Cortex of kidney (tissue), 1 donor: ENCODE data around the gene CTNND2.

Experiments used
- DNase-seq: peaks from one replicate; lab custom pipeline; 2025; lab: John Stamatoyannopoulos, UW

Gene CTNND2

DNA sequence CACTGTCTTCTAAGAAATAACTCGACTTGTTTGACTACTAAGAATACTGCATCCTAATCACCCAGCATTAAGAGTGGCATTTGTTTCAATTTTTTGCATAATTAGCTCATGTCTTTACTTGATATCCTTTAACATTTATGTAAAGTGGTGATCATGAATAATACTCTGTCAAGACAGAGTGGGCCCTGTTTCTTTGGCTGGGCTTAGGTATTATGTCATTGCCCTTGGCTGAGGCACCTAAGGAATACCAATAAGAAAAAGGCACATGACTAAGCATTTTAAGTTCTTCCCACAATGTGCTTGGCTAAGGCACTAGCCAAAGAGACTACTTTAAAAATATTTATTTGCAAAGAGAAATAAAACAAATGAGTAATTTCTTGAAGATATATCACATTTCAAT is 308.1 kb downstream of the CTNND2 start:
- no peak for DNase-seq

DNA sequence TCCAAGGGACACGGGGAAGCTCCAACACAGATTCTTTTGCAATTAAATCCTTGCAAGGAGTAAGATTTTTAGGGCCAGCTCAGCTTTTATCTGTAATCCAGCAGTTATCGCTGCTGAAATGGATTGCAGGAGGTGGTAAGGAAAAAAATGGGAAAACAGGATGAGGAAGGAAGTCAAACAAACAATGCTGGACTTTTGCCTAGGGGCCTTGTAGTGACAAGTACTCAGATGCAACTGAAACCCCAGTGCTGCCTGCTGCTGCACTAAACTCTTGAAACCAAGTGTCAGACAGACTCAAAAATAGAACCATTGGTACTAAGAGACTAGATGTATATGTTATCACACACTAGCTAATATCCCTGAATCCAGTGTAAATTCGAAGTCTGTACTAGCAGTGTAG is 309.2 kb downstream of the CTNND2 start:
- no peak for DNase-seq

DNA sequence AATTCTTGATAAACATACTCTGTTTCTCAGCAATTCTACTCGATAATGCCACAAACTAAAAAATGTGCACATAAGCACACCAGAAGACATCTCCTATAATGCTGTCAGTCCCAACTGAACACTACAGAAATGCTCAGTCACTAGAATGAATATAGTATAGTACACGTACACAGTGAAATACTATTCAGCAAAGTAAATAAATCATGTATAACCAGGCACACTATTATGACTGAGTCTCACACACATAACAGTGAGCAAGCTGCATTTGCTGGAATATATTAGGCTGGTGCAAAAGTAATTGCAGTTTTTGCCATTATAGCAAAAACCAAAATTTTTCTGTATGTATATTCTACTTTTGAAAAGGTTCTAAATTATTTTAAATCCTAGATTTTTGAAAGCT is 310.2 kb downstream of the CTNND2 start:
- no peak for DNase-seq

DNA sequence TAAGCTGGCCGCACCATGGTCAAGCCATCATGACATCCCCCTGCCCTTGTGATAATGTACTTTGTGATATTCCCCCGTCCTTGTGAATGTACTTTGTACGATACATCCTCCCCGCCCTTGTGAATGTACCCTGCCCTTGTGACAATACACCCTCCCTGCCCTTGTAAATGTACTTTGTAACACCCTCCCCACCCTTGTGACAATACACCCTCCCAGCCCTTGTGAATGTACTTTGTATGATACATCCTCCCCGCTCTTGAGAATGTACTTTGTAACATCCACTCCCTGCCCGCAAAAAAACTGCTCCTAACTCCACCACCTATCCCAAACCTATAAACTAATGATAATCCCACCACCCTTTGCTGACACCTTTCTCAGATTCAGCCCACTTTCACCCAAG is 313.8 kb downstream of the CTNND2 start:
- DNase-seq = no peak

DNA sequence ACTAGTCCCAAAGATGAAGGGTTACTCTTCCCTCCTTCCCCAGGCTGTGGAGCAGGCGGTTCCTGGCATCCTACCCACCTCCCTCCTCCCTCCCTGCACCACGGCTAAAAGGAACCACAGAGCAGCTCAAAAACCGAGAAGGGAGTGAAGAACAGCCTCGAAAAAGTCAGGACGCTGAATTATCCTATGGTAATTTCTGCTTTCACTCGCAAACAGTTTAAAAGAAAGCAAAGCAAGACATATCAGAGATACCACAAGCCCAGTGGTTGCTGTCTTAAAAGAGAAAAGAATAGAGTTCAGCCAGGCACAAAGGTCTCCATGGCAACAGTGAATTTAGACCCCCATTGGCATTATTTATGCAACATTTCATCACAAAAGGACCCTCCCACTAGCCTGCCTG is 315.4 kb downstream of the CTNND2 start:
- no peak for DNase-seq

DNA sequence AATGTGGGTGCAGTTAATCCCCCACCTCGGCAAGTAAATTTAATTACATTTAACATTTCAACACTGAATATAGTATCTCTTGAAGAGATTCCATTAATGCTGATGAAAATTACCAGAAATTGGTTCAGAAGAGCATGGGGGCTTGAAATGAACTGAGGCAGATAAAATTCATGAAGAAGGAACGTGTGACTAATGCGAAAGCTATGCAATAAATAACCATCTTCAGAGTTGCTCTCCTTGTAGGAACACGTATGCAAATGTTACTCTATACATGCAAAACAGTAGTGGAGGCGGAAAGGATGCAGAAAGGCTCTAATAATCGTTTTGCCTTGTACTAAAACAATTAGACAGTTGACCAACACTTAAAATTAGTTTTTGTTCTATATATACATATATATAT is 320.2 kb downstream of the CTNND2 start:
- no peak for DNase-seq

DNA sequence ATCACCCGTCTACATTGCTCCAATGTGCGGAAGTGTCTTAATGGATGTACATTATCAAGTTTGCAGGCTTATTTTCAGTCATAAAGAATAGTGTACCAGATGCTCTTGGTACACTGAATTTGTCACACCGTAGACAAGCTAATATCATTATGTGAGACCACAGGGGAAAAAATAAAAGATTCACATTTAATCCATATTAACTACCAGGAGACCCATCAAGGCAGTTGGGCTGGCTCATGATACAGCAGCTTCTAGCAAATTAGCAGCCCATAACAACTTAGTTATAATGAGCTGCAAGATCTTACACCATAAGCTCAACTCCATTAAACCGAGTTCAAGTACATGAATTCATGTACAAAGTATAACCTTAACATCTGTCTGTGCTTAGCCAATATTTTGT is 324.9 kb downstream of the CTNND2 start:
- DNase-seq = no peak

DNA sequence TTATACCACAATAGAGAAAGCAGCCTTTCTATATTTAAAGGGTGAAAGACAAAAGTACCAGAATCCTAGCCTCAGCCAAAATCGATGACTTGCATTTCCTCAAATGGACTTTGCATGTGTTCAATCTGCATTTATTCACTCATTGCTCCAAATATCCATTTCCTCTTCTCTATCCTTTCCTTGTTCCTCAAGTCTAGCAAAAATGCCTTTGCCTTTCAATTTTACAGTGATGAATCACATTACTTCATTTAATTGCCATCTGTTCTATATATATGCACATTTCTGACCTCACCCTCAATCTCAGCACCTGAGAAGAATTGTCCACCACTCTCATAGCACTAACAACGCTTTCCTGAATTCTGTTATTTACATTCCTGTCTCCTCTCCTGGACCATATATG is 329.5 kb downstream of the CTNND2 start:
- no peak for DNase-seq

DNA sequence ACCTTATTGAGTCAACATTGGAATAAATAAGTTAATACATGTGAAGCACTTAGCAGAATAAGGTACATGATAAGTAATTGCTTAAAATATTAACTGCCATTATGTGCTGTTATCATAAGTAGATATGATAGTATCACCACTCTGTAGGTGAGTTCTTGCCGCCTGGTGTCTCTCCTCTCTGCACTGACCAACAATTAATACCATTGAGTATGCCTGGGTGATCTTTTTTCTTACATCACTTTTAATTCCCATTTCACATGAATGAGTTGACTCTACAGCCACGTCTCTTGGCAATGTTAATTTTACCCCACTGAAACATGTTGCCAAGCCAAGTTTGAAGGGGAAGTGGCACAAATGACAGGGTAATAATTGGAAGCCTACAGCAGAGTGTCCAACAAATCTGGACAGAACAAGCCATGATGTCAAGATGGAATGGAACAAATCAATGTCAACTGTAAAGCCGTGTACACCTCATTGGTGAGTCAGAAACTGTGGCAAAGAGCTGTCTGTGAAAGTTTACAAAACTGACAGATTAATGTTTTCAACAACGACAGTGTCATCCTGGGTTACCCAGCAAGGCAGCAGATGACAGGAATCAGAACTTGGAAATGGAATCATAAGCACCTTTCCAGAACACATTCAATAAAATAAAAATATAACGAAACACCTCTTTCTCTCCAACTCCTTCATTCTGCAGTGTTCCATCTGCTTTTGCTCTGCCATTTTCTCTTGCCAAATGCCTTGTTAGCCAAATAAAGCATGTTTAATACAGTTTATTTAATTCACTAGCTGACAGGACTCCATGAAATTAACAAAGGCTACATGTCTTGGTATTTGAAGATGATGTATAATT is 330.9 kb downstream of the CTNND2 start:
- DNase-seq = no peak

DNA sequence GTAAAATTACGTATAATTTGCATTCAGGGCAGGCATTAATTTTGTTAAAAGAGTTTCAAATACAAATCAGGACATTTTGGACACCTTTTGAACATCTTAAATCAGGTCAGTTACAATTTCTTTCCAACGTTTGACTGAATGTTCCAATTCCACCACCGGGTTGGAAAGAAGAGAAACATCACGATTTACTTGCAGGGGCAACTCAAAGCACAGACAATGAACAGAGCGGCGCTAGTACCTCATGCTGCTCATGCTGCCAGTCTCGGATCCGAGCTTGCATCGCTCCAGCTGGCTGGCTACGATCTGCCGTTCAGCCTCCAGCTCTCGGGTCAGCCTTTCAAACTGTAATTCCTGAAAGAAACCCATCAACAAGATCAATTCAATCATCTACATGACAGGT is 339.5 kb downstream of the CTNND2 start:
- no peak for DNase-seq

DNA sequence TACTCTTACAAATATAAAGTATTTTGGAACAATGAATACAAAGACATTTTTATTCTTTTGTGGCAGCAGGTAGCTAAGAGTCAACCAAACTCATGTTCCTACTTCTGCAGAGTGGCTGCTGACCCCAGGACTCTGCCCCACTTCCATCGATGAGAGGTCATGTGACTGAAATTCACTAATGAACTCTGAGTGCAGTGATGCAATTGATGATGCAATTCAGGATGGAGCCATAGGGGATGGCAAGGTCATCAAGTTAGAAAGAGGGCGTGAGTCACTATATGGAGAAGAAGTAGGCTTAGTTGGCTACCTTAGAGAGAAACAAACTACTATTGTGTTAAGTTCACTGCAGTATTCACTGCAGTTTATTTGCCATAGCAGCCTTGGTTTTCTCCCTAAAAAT is 340.4 kb downstream of the CTNND2 start:
- no peak for DNase-seq

DNA sequence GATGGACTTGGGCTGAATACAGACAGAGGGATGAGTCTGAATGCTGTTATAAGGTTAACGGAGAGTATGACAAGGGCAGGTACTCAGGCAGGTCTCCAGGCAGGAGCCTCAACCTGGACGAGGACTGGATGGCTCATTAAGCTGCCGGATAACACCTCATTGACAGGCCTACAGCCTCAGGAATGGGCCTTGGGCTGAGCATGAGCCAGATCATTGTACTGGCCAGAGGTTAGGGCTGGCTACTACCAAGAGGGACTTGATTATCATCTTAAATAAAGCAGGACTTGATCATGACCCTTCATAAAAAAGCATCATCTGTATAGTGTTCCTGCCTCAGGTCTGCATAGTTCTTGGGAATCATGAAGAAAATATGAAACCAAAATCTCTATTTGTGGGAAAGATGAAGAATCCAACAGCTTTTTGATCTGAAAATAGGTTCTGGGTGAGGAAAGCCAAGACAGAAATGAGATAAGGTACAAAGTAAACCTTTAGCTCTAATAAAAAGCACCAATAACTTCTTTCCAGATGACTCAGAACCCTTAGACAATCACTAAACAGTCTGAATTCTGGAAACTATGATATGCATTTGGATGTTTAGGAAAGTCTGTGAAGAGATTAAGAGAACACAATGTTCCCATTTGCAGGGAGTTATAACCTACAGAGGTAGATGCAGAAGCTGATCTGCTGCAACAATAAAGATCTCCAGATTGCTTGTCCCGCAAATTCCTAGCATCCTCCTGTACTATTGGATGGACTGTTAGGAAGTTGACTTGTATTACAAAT is 343.1 kb downstream of the CTNND2 start:
- DNase-seq = no peak

DNA sequence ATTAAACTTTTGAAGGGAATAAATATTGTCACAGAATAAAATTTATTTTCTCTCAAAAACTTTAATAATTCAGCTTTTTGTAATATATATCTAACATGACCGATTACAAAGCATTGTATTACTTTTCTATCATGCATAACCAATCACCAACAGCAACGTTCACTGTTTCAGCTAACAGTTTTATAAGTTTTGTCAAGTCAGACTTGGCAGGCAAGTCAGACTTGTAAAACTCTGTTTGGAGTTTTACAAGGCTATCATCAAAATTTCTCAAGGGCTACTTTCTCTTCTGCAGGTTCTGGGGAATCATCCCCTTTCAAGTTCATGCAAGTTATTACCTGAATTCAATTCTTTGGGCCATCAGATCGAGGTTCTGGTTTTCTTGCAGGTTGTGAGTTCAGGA is 347.2 kb downstream of the CTNND2 start:
- DNase-seq = no peak

DNA sequence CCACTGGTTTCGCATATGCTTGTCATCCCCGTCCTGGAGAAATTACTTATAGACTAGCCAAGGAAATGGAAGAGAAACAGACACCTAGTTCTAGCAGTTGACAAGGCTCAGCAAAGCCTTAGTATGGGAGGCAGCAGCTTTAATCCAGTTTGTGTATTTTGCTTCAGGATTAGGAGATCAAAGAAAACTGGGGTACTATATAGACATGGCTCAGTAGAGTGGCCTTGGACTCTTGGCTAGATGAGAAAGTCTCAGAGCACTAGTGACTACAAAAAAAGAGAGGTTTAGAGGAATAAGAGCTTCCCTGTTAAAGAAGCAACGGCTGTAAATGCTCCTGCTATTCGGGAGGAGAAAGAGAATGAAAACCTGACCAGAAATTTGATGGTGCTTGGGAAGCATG is 349.1 kb downstream of the CTNND2 start:
- DNase-seq = no peak

DNA sequence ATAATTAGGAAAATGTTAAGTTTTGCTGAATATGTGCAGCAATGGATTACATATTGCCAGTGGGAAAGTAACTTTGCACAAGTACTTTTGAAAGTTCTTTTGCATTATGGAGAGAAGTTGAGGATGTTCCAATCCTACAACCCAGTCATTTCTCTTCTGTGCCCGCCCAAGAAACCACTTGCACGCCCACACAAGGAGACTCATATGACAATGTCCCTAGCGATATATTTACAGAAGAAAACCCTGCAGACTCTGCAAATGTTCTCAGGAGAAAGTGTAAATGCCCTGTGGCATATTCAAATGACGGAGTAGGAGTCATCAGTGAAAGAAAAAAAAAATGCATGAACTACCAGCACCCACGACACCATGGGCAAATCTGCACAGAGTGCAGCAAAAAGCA is 356.5 kb downstream of the CTNND2 start:
- no peak for DNase-seq

DNA sequence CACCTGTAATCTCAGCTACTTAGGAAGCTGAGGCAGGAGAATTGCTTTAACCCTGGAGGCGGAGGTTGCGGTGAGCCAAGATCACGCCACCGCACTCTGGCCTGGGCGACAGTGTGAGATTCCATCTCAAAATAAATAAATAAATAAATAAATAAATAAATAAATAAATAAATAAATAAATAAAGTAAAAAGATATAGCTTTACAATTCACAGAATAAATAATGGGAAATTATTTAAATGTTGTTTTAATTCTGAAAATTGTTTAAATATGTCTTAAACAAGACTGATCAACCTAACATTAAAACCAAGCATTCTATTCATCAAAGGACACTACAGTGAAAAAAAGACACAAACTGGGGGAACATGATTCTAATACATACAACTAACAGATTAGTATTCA is 357.1 kb downstream of the CTNND2 start:
- no peak for DNase-seq

DNA sequence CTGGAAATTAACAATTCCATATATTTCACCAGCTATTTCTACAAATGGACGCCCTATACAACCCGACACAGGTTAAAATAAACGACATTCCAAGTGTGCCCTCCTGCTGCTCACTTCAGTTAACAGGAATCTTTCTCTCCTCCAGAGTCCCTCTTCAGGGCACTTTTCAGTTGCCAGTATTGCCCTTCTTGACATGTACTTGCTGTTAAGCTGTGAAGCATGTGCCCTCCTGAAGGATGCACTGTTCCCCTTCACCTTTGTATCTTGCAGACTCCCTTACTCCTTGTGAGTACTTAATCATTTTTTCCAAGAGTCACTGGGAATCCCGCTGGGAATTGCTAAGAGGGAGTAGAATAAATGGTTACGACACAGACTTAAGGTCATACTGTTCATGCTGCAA is 364.1 kb downstream of the CTNND2 start:
- DNase-seq = no peak

DNA sequence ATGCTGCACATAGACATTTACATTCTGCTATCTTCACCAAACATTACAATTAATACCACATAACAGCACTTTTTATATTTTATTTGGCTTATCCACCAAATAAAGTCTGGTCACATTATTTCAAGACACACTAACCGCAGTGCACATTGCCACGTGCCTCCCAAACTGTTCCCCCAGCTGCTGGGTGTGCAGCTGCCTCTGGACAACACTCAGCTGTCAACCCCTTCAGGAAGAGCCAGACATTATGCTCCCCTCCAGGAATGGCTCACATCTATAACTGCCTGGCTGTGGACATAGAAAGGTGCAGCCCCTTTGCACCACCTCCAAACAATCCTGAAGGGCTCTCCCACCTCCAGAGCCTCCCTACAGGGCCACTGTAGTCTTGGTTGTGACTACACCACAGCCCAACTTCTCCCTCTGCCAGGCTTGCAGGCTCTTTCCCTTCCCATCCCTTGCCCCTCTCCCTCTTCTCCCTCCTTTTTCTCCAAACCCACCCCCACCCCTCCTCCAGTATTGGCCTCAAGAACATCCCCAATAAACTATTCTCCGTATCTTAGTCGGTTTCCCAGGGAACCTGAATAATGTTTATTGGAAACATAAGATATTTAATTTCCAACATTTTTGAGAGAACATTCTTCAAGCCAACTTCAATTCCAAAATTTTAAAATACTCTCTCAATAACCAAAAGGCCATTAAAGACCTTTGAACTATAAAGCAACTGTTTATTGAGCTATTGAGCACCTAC is 372.3 kb downstream of the CTNND2 start:
- DNase-seq = no peak

DNA sequence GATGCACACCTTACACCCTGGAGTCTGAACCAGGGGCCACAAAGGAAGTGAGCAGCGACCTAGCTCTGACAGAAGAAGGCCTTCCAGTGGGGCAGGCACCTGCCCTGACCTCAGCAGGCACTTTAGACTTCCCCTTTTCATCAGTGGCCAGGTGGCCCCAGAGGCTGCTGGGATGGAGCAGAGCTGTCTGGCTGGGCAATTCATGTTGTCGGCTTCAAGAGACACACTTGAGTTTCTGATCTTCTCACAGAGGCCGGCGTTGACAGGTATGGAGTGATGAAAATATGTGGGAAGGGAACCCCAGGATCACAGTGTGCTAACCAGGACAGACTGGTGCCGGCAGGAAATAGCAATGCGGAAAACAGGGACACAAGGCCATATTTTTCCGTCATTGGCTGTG is 375.5 kb downstream of the CTNND2 start:
- DNase-seq = no peak

DNA sequence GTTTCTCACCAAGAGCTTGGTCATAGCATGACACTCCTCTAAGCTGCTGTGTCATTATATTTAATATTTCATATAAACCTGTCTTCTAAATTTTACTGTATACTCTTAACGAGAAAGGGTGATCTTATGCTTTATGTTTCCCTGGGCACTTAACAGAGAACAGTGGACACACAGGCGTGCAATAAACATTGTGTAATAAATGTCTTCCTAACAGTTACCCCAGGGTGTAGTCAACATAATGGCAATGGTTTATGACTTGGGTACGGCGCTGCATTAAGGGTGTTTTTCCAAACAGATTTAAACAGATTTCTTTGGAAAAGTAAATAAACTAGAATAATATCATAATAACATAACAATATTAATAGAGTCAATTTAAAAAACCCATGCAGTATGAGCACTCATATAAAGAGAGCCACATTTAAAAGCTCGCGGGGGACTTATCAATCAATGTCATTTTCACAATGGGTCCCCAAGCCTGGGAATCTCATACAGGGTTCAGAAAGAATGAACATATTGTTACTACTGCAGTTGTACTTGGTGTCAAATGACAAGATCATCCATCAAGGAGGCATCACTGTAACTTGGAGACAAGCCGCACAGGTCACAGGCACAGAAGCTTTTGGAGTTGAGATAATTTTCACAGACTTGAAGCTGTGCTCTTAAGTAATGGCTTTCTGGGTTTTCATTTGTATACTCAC is 376.4 kb downstream of the CTNND2 start:
- no peak for DNase-seq

DNA sequence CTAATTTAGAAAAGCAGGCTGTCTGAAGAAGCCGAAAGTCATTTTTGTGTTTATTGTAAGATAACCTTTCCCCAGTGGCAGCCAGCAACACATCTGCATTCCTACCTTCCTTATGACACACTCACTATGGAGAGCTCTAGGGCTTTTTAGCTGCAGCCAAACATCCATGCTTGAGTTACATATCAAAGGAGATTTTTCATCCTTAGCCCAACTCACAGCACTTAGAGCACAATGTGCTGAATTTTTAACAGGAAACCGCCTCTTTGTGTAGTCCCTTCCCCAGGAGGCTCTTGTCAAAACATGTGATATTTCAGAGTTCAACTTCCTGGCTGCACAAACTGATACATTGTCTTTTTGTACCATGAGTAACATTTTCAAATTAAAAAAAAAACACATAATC is 379.2 kb downstream of the CTNND2 start:
- no peak for DNase-seq

DNA sequence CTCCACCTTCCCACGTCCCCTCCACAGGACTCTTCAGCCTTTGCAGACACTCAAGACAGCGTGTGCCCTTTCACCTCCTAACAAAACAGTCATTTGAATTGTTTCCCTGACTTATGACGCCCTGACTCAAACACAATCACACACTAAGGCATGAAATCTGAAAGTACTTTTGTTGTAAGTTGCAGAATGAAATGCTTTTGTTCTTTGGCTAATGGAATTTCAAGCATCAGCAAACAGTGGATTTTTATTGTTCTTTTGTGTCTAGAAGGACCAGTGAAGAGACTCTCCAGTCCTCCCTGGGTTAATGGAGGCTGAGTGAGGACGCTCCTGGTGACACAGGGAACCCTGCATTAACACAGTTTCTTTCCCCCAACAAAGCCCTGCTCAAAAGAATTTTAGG is 380.1 kb downstream of the CTNND2 start:
- DNase-seq = no peak
